SK-N-SH (cell line): ENCODE data around the gene STAC.
"Not testable (repeated sequence)": the region's sequence is repeated elsewhere in the genome, so short reads cannot be mapped to it uniquely, and the experiment has no call there.

Experiments
- CHD2 ChIP-seq: fragments of 150-350 bp; IDR thresholded peaks from 2 replicates; pipeline ENCODE4 v1.6.1; 2018; ENCODE audit warnings: low read length; ENCODE audit not compliant: partially characterized antibody
- CTCF ChIP-seq: fragments of 200-600 bp; sonication (generic); IDR thresholded peaks from 2 replicates; pipeline ENCODE4 v1.6.1; 2017; ENCODE audit warnings: antibody characterized with exemption, mild to moderate bottlenecking, moderate library complexity
- POLR2AphosphoS5 ChIP-seq: IDR thresholded peaks from 2 replicates; pipeline ENCODE4 v1.6.1; 2012; ENCODE audit warnings: low read depth, low read length
- RAD21 ChIP-seq: IDR thresholded peaks from 2 replicates; pipeline ENCODE4 v1.6.1; 2012; ENCODE audit warnings: mild to moderate bottlenecking, low read length
- RFX5 ChIP-seq: IDR thresholded peaks from 2 replicates; pipeline ENCODE4 v1.6.1; 2012; ENCODE audit warnings: mild to moderate bottlenecking, improper control_type of control experiment, low read length
- TEAD4 ChIP-seq: IDR thresholded peaks from 2 replicates; pipeline ENCODE4 v1.4.0; 2012; ENCODE audit warnings: mild to moderate bottlenecking, borderline replicate concordance; ENCODE audit not compliant: insufficient read depth
- USF2 ChIP-seq: fragments of 150-350 bp; IDR thresholded peaks from 2 replicates; pipeline ENCODE4 v1.6.1; 2017; ENCODE audit warnings: antibody characterized with exemption, low read length, low read depth, borderline replicate concordance
- ZBTB33 ChIP-seq: IDR thresholded peaks from 2 replicates; pipeline ENCODE4 v1.4.0; 2012; ENCODE audit warnings: low read depth, borderline replicate concordance

GRCh38 chr3:36578418-36578817, 198.1 kb downstream of the STAC start:
- TF ChIP-seq TEAD4, USF2, RFX5, POLR2AphosphoS5, CHD2, RAD21, CTCF, ZBTB33: not testable (repeated sequence)
